ENCODE measurements around the gene DNAH10.

The DNAH10 gene

GRCh38 chr12:123858176-123858575, 96.1 kb downstream of the DNAH10 start:
- Mint-ChIP-seq H3K27ac (ENCODE audit: low read depth) (no peak overlapping the region), H3K36me3 (ENCODE audit: insufficient read depth) (no peaks in the 10 kb centered on the region), H3K27me3 (peaks cover 22% of the 10 kb centered on the region), H3K9me3 (no peaks in the 10 kb centered on the region), H3K4me1 (no peaks in the 10 kb centered on the region), H3K4me3 (no peak overlapping the region)
- ATAC-seq (replicated peaks; ENCODE audit: extremely low read depth, poor library complexity, severe bottlenecking), result no peak
- DNase-seq (ENCODE audit: low spot score in 2 of 2), result no peak

GRCh38 chr12:123859035-123859434, 96.9 kb downstream of the DNAH10 start:
- H3K4me1 Mint-ChIP-seq, result no peaks in the 10 kb centered on the region
- no peak overlapping the region for H3K4me3 Mint-ChIP-seq
- ATAC-seq (replicated peaks; ENCODE audit: extremely low read depth, poor library complexity, severe bottlenecking) (no peak), DNase-seq (ENCODE audit: low spot score in 2 of 2) (no peak)
- no peak overlapping the region for H3K27ac Mint-ChIP-seq (ENCODE audit: low read depth)
- peaks cover 22% of the 10 kb centered on the region for H3K27me3 Mint-ChIP-seq
- H3K36me3 Mint-ChIP-seq (ENCODE audit: insufficient read depth), result no peaks in the 10 kb centered on the region
- no peaks in the 10 kb centered on the region for H3K9me3 Mint-ChIP-seq

- DNase-seq (ENCODE audit: low spot score in 2 of 2) (no peak), ATAC-seq (replicated peaks; ENCODE audit: extremely low read depth, poor library complexity, severe bottlenecking) (no peak)
- Mint-ChIP-seq H3K27ac (ENCODE audit: low read depth) (no peak overlapping the region), H3K4me1 (no peaks in the 10 kb centered on the region), H3K27me3 (peaks cover 30% of the 10 kb centered on the region), H3K4me3 (no peak overlapping the region), H3K9me3 (no peaks in the 10 kb centered on the region), H3K36me3 (ENCODE audit: insufficient read depth) (no peaks in the 10 kb centered on the region)
These were observed 98.3 kb downstream of the DNAH10 start for GRCh38 chr12:123860377-123860776.

GRCh38 chr12:123861392-123861791, 99.3 kb downstream of the DNAH10 start:
- ATAC-seq (replicated peaks; ENCODE audit: extremely low read depth, poor library complexity, severe bottlenecking) (no peak), DNase-seq (ENCODE audit: low spot score in 2 of 2) (no peak)
- Mint-ChIP-seq H3K27ac (ENCODE audit: low read depth) (no peak overlapping the region), H3K4me3 (no peak overlapping the region), H3K36me3 (ENCODE audit: insufficient read depth) (no peaks in the 10 kb centered on the region), H3K4me1 (no peaks in the 10 kb centered on the region), H3K27me3 (peaks cover 30% of the 10 kb centered on the region), H3K9me3 (no peaks in the 10 kb centered on the region)

GRCh38 chr12:123867141-123867540, 105.0 kb downstream of the DNAH10 start:
- H3K4me3 Mint-ChIP-seq, result no peak overlapping the region

GRCh38 chr12:123868791-123869190, 106.7 kb downstream of the DNAH10 start:
- Mint-ChIP-seq H3K4me3 (no peak overlapping the region), H3K27ac (ENCODE audit: low read depth) (no peak overlapping the region), H3K27me3 (peaks cover 45% of the 10 kb centered on the region), H3K9me3 (no peaks in the 10 kb centered on the region), H3K36me3 (ENCODE audit: insufficient read depth) (peaks cover 1% of the 10 kb centered on the region), H3K4me1 (no peaks in the 10 kb centered on the region)
- no peak for DNase-seq (ENCODE audit: low spot score in 2 of 2)
- no peak for ATAC-seq (replicated peaks; ENCODE audit: extremely low read depth, poor library complexity, severe bottlenecking)

More at GRCh38 chr12:123867141-123867540, 105.0 kb downstream of the DNAH10 start:
- Mint-ChIP-seq H3K27me3 (peaks cover 45% of the 10 kb centered on the region), H3K27ac (ENCODE audit: low read depth) (no peak overlapping the region), H3K4me1 (no peaks in the 10 kb centered on the region), H3K36me3 (ENCODE audit: insufficient read depth) (peaks cover 1% of the 10 kb centered on the region), H3K9me3 (no peaks in the 10 kb centered on the region)
- DNase-seq (ENCODE audit: low spot score in 2 of 2), result no peak
- ATAC-seq (replicated peaks; ENCODE audit: extremely low read depth, poor library complexity, severe bottlenecking), result no peak

- ATAC-seq (replicated peaks; ENCODE audit: extremely low read depth, poor library complexity, severe bottlenecking) (no peak), DNase-seq (ENCODE audit: low spot score in 2 of 2) (no peak)
- Mint-ChIP-seq H3K27me3 (peaks cover 27% of the 10 kb centered on the region), H3K4me1 (no peaks in the 10 kb centered on the region), H3K4me3 (no peak overlapping the region), H3K27ac (ENCODE audit: low read depth) (no peak overlapping the region), H3K36me3 (ENCODE audit: insufficient read depth) (peaks cover 1% of the 10 kb centered on the region), H3K9me3 (no peaks in the 10 kb centered on the region)
These were observed 111.7 kb downstream of the DNAH10 start for GRCh38 chr12:123873793-123874192.

GRCh38 chr12:123877968-123878367, 115.9 kb downstream of the DNAH10 start:
- no peaks in the 10 kb centered on the region for H3K4me1 Mint-ChIP-seq
- no peaks in the 10 kb centered on the region for H3K9me3 Mint-ChIP-seq
- DNase-seq (ENCODE audit: low spot score in 2 of 2), result no peak
- no peaks in the 10 kb centered on the region for H3K36me3 Mint-ChIP-seq (ENCODE audit: insufficient read depth)
- peaks cover 28% of the 10 kb centered on the region for H3K27me3 Mint-ChIP-seq
- ATAC-seq (replicated peaks; ENCODE audit: extremely low read depth, poor library complexity, severe bottlenecking), result no peak
- H3K4me3 Mint-ChIP-seq, result no peak overlapping the region
- H3K27ac Mint-ChIP-seq (ENCODE audit: low read depth), result no peak overlapping the region

GRCh38 chr12:123879101-123879500, 117.0 kb downstream of the DNAH10 start:
- ATAC-seq (replicated peaks; ENCODE audit: extremely low read depth, poor library complexity, severe bottlenecking) (no peak), DNase-seq (ENCODE audit: low spot score in 2 of 2) (no peak)
- no peaks in the 10 kb centered on the region for H3K9me3 Mint-ChIP-seq
- no peak overlapping the region for H3K27ac Mint-ChIP-seq (ENCODE audit: low read depth)
- no peaks in the 10 kb centered on the region for H3K4me1 Mint-ChIP-seq
- no peak overlapping the region for H3K4me3 Mint-ChIP-seq
- H3K36me3 Mint-ChIP-seq (ENCODE audit: insufficient read depth), result no peaks in the 10 kb centered on the region
- H3K27me3 Mint-ChIP-seq, result peaks cover 39% of the 10 kb centered on the region

GRCh38 chr12:123879691-123880090, 117.6 kb downstream of the DNAH10 start:
- DNase-seq (ENCODE audit: low spot score in 2 of 2), result no peak
- ATAC-seq (replicated peaks; ENCODE audit: extremely low read depth, poor library complexity, severe bottlenecking), result no peak
- H3K27ac Mint-ChIP-seq (ENCODE audit: low read depth), result no peak overlapping the region
- no peak overlapping the region for H3K4me3 Mint-ChIP-seq
- no peaks in the 10 kb centered on the region for H3K36me3 Mint-ChIP-seq (ENCODE audit: insufficient read depth)
- H3K9me3 Mint-ChIP-seq, result no peaks in the 10 kb centered on the region
- H3K4me1 Mint-ChIP-seq, result no peaks in the 10 kb centered on the region
- peaks cover 41% of the 10 kb centered on the region for H3K27me3 Mint-ChIP-seq

- Mint-ChIP-seq H3K27me3 (peaks cover 55% of the 10 kb centered on the region), H3K36me3 (ENCODE audit: insufficient read depth) (peaks cover 2% of the 10 kb centered on the region), H3K4me1 (no peaks in the 10 kb centered on the region), H3K4me3 (no peak overlapping the region), H3K27ac (ENCODE audit: low read depth) (no peak overlapping the region), H3K9me3 (no peaks in the 10 kb centered on the region)
- no peak for DNase-seq (ENCODE audit: low spot score in 2 of 2)
- ATAC-seq (replicated peaks; ENCODE audit: extremely low read depth, poor library complexity, severe bottlenecking), result no peak
These were observed 120.1 kb downstream of the DNAH10 start for GRCh38 chr12:123882161-123882705.

GRCh38 chr12:123886258-123886657, 124.2 kb downstream of the DNAH10 start:
- DNase-seq (ENCODE audit: low spot score in 2 of 2), result no peak
- Mint-ChIP-seq H3K27me3 (peaks cover 72% of the 10 kb centered on the region), H3K4me3 (no peak overlapping the region), H3K4me1 (no peaks in the 10 kb centered on the region), H3K9me3 (no peaks in the 10 kb centered on the region), H3K27ac (ENCODE audit: low read depth) (no peak overlapping the region), H3K36me3 (ENCODE audit: insufficient read depth) (peaks cover 5% of the 10 kb centered on the region)
- ATAC-seq (replicated peaks; ENCODE audit: extremely low read depth, poor library complexity, severe bottlenecking), result no peak

GRCh38 chr12:123886931-123887582, 125.0 kb downstream of the DNAH10 start:
- DNase-seq (ENCODE audit: low spot score in 2 of 2) (no peak), ATAC-seq (replicated peaks; ENCODE audit: extremely low read depth, poor library complexity, severe bottlenecking) (no peak)
- Mint-ChIP-seq H3K27me3 (peaks cover 80% of the 10 kb centered on the region), H3K4me1 (no peaks in the 10 kb centered on the region), H3K9me3 (no peaks in the 10 kb centered on the region), H3K36me3 (ENCODE audit: insufficient read depth) (peaks cover 5% of the 10 kb centered on the region), H3K27ac (ENCODE audit: low read depth) (no peak overlapping the region), H3K4me3 (no peak overlapping the region)

Data from central memory CD8-positive, alpha-beta T cell (primary cell).